Left ventricle myocardium inferior (tissue), 1 donor: ENCODE data around the gene MYOZ1. TPM values are rescaled to one million over a fixed set of nuclear protein-coding genes. Genes with fewer than 3 reads are reported as not detected.
"Not testable (repeated sequence)": the region's sequence is repeated elsewhere in the genome, so short reads cannot be mapped to it uniquely, and the experiment has no call there.

Source experiments
- DNase-seq: peaks from one replicate; pipeline ENCODE4 v3.0.0-alpha.2; 2020
- H3K27ac ChIP-seq: fragments of 200-600 bp; replicated peaks from 2 replicates; pipeline ENCODE4 v1.8.0; 2021
- H3K27me3 ChIP-seq: fragments of 200-600 bp; 2 replicates; pipeline ENCODE4 v1.8.0; 2021; ENCODE audit warnings: low read depth
- H3K36me3 ChIP-seq: fragments of 200-600 bp; 2 replicates; pipeline ENCODE4 v1.8.0; 2021
- H3K4me1 ChIP-seq: fragments of 200-600 bp; 2 replicates; pipeline ENCODE4 v1.8.0; 2021
- H3K4me3 ChIP-seq: fragments of 200-600 bp; 2 replicates; pipeline ENCODE4 v1.8.0; 2021; ENCODE audit warnings: mild to moderate bottlenecking, moderate library complexity
- H3K9me3 ChIP-seq: fragments of 200-600 bp; replicated peaks from 2 replicates; pipeline ENCODE4 v1.8.0; 2021
- CTCF ChIP-seq: fragments of 200-600 bp; IDR thresholded peaks from 2 replicates; pipeline ENCODE4 v1.8.0; 2021; ENCODE audit warnings: antibody characterized with exemption, mild to moderate bottlenecking, borderline replicate concordance
- intact Hi-C: fragments of 100-400 bp; cut with micrococcal nuclease; formaldehyde crosslinking; loops from one replicate; pipeline ENCODE4 v1.11.0; 2022
- long read RNA-seq: library from polyadenylated mRNA; unstranded; transcript quantifications from one replicate; pipeline ENCODE4 v2.0.0, GENCODE V29; 2021
- total RNA-seq: library from RNA; stranded (reverse); fragmentation: NEBNext Ultra II Directional; extraction: Animal tissue kit (Norgen Biotek cat#: 25700); gene quantifications from one replicate; pipeline ENCODE4 v1.2.1, GENCODE V29; 2021
- donor health status: DM: no; HTN: yes; CAD: no; lungs with severe emphysema.

MYOZ1 gene
- 4.8 TPM for total RNA-seq
- long read RNA-seq, partial matches to known transcripts = 1 of 5 reads
- long read RNA-seq, other reads (novel, unspliced or antisense) = 0 of 5 reads

- H3K27ac ChIP-seq = peak within 1 kb of the TSS; percentile 36
- no peak within 1 kb of the TSS for H3K4me3 ChIP-seq
- TF ChIP-seq CTCF = no peak
- no peaks in the 10 kb centered on the region for H3K36me3 ChIP-seq
- H3K27me3 ChIP-seq = no peaks in the 10 kb centered on the region
- no peak for DNase-seq
- intact Hi-C loops = no loop called here
- no peaks in the 10 kb centered on the region for H3K9me3 ChIP-seq
- peaks cover 19% of the 10 kb centered on the region for H3K4me1 ChIP-seq
Measured at GRCh38 chr10:73641328-73642060, at the start of gene MYOZ1. MYOZ1 (minus strand) TSS chr10:73641474; CDS start chr10:73640017, 1,457 bp downstream.

- peaks cover 15% of the 10 kb centered on the region for H3K36me3 ChIP-seq
- H3K4me3 ChIP-seq, H3K27ac ChIP-seq, intact Hi-C loops, H3K9me3 ChIP-seq, DNase-seq, H3K27me3 ChIP-seq, H3K4me1 ChIP-seq: not testable (repeated sequence)
Measured at GRCh38 chr10:73690755-73691154, 49.5 kb upstream of the MYOZ1 start.

- H3K27ac ChIP-seq, H3K9me3 ChIP-seq, DNase-seq, H3K4me1 ChIP-seq, H3K27me3 ChIP-seq, H3K4me3 ChIP-seq, intact Hi-C loops: not testable (repeated sequence)
- peaks cover 18% of the 10 kb centered on the region for H3K36me3 ChIP-seq
Measured at GRCh38 chr10:73689596-73689995, 48.3 kb upstream of the MYOZ1 start.

GRCh38 chr10:73687641-73688040 lies 46.4 kb upstream of the MYOZ1 start:
- H3K27ac ChIP-seq, H3K27me3 ChIP-seq, DNase-seq: not testable (repeated sequence)

GRCh38 chr10:73674546-73674945 lies 33.3 kb upstream of the MYOZ1 start:
- H3K4me3 ChIP-seq, DNase-seq, H3K27ac ChIP-seq, H3K9me3 ChIP-seq, H3K36me3 ChIP-seq, H3K27me3 ChIP-seq, intact Hi-C loops: not testable (repeated sequence)
- H3K4me1 ChIP-seq = peaks cover 10% of the 10 kb centered on the region

More at GRCh38 chr10:73687641-73688040, 46.4 kb upstream of the MYOZ1 start:
- H3K9me3 ChIP-seq, H3K4me1 ChIP-seq, H3K4me3 ChIP-seq, intact Hi-C loops: not testable (repeated sequence)
- H3K36me3 ChIP-seq = peaks cover 13% of the 10 kb centered on the region

- H3K36me3 ChIP-seq, H3K27ac ChIP-seq, DNase-seq, H3K9me3 ChIP-seq, H3K27me3 ChIP-seq, H3K4me3 ChIP-seq, intact Hi-C loops: not testable (repeated sequence)
- H3K4me1 ChIP-seq = peaks cover 10% of the 10 kb centered on the region
Measured at GRCh38 chr10:73668378-73668777, 27.1 kb upstream of the MYOZ1 start.

GRCh38 chr10:73666153-73666809 lies 25.0 kb upstream of the MYOZ1 start:
- H3K27me3 ChIP-seq, H3K4me1 ChIP-seq, H3K4me3 ChIP-seq, intact Hi-C loops, H3K36me3 ChIP-seq, H3K9me3 ChIP-seq, DNase-seq: not testable (repeated sequence)
- peak overlapping the region; percentile 19 for H3K27ac ChIP-seq

- intact Hi-C loops, DNase-seq, H3K4me1 ChIP-seq, H3K4me3 ChIP-seq, H3K27me3 ChIP-seq, H3K9me3 ChIP-seq, H3K36me3 ChIP-seq: not testable (repeated sequence)
- peak overlapping the region; percentile 19 for H3K27ac ChIP-seq
Measured at GRCh38 chr10:73665581-73665980, 24.3 kb upstream of the MYOZ1 start.

- H3K27ac ChIP-seq, H3K27me3 ChIP-seq, intact Hi-C loops, H3K4me3 ChIP-seq, DNase-seq, H3K4me1 ChIP-seq, H3K36me3 ChIP-seq, H3K9me3 ChIP-seq: not testable (repeated sequence)
Measured at GRCh38 chr10:73664156-73665040, 23.1 kb upstream of the MYOZ1 start.

GRCh38 chr10:73663621-73664020 lies 22.3 kb upstream of the MYOZ1 start:
- H3K27ac ChIP-seq, H3K4me3 ChIP-seq, H3K9me3 ChIP-seq, DNase-seq, H3K36me3 ChIP-seq, intact Hi-C loops, H3K27me3 ChIP-seq: not testable (repeated sequence)
- H3K4me1 ChIP-seq = peaks cover 13% of the 10 kb centered on the region

- H3K27me3 ChIP-seq, H3K9me3 ChIP-seq, H3K36me3 ChIP-seq, intact Hi-C loops, H3K27ac ChIP-seq, DNase-seq, H3K4me3 ChIP-seq: not testable (repeated sequence)
- H3K4me1 ChIP-seq = peaks cover 14% of the 10 kb centered on the region
Measured at GRCh38 chr10:73662705-73663104, 21.4 kb upstream of the MYOZ1 start.
